OCI-LY7 (cell line): ENCODE data around the gene ELN. TPM values are rescaled to one million over a fixed set of nuclear protein-coding genes. Genes with fewer than 3 reads are reported as not detected.
"Not testable (repeated sequence)": the region's sequence is repeated elsewhere in the genome, so short reads cannot be mapped to it uniquely, and the experiment has no call there.

Source experiments
- Bru-seq: library from RNA; stranded (reverse); fragments of 400-500 nt; gene quantifications from one replicate; lab custom pipeline; 2021; lab: Mats Ljungman, UMichigan
- BruChase-seq, 2 experiments: library from RNA; stranded (reverse); fragments of 400-500 nt; gene quantifications; one replicate each; lab custom pipeline; 2021; lab: Mats Ljungman, UMichigan
- BruUV-seq: library from RNA; stranded (reverse); fragments of 400-500 nt; replicated peaks from 2 replicates; lab custom pipeline; 2021; lab: Mats Ljungman, UMichigan
- CTCF ChIA-PET: fragments of 300-600 bp; sonication (Branson Sonifier 250); formaldehyde crosslinking; loops from one replicate; lab custom pipeline; 2022; ENCODE audit warnings: antibody characterized with exemption; ENCODE audit not compliant: unreplicated experiment; lab: Charles Lee
- POLR2A ChIA-PET: fragments of 300-600 bp; sonication (Branson Sonifier 250); formaldehyde crosslinking; loops from one replicate; lab custom pipeline; 2022; ENCODE audit warnings: antibody characterized with exemption; lab: Charles Lee
- DNase-seq: peaks from one replicate; pipeline ENCODE4 v3.0.0-alpha.2; 2015; ENCODE audit warnings: low spot score
- H2AFZ ChIP-seq: fragments of 200-600 bp; sonication (generic), shearing (Covaris generic); 2 replicates; pipeline ENCODE4 v1.6.1; 2014; ENCODE audit warnings: mild to moderate bottlenecking, antibody characterized with exemption, low read length, moderate library complexity
- H3K27ac ChIP-seq: fragments of 200-600 bp; sonication (generic); 2 replicates; pipeline ENCODE4 v1.5.1; 2014; ENCODE audit warnings: mixed run types, low read depth, mild to moderate bottlenecking, moderate library complexity, low read length, inconsistent platforms; ENCODE audit not compliant: poor library complexity, severe bottlenecking
- H3K36me3 ChIP-seq: fragments of 200-600 bp; sonication (generic); 2 replicates; pipeline ENCODE4 v1.6.1; 2014; ENCODE audit warnings: mild to moderate bottlenecking, antibody characterized with exemption, low read length, moderate library complexity, mixed read lengths; ENCODE audit not compliant: insufficient read depth
- H3K4me1 ChIP-seq: fragments of 200-600 bp; sonication (generic); 2 replicates; pipeline ENCODE4 v1.5.1; 2014; ENCODE audit warnings: mild to moderate bottlenecking, low read length; ENCODE audit not compliant: insufficient read depth, poor library complexity, severe bottlenecking
- H3K4me2 ChIP-seq: fragments of 200-600 bp; sonication (generic); 2 replicates; pipeline ENCODE4 v1.6.1; 2014; ENCODE audit warnings: mild to moderate bottlenecking, low read length
- H3K4me3 ChIP-seq: fragments of 200-600 bp; sonication (generic); 2 replicates; pipeline ENCODE4 v1.5.1; 2014; ENCODE audit warnings: mild to moderate bottlenecking, low read depth, low read length; ENCODE audit not compliant: poor library complexity, severe bottlenecking
- H3K79me2 ChIP-seq: fragments of 200-600 bp; sonication (generic); 2 replicates; pipeline ENCODE4 v1.6.1; 2016; ENCODE audit warnings: low read depth, mild to moderate bottlenecking, low read length, moderate library complexity, mixed read lengths; ENCODE audit not compliant: insufficient read depth
- H3K9me2 ChIP-seq: fragments of 200-600 bp; sonication (generic); 2 replicates; pipeline ENCODE4 v1.6.1; 2016; ENCODE audit warnings: mild to moderate bottlenecking, low read length, mixed read lengths; ENCODE audit not compliant: insufficient read depth
- H3K9me3 ChIP-seq: fragments of 200-600 bp; sonication (generic); 2 replicates; pipeline ENCODE4 v1.6.1; 2014; ENCODE audit warnings: mild to moderate bottlenecking, mixed run types, low read length, mixed read lengths
- H4K20me1 ChIP-seq: fragments of 200-600 bp; sonication (generic); 2 replicates; pipeline ENCODE4 v1.6.1; 2014; ENCODE audit warnings: mild to moderate bottlenecking, antibody characterized with exemption, low read length, moderate library complexity, mixed read lengths; ENCODE audit not compliant: insufficient read depth
- EZH2phosphoT487 ChIP-seq: fragments of 200-600 bp; sonication (generic); IDR thresholded peaks from 2 replicates; pipeline ENCODE4 v1.6.1; 2018; ENCODE audit warnings: low read depth, borderline replicate concordance, mild to moderate bottlenecking, mixed run types, antibody characterized with exemption, low read length, moderate library complexity, mixed read lengths
- intact Hi-C: fragments of 100-400 bp; cut with micrococcal nuclease; formaldehyde crosslinking; loops from one replicate; pipeline ENCODE4 v1.10.0; 2022; ENCODE audit not compliant: unreplicated experiment
- long read RNA-seq: library from polyadenylated mRNA; stranded (forward); transcript quantifications from one replicate; pipeline ENCODE4 v2.0.0, GENCODE V29; 2022
- total RNA-seq, 2 experiments: library from RNA; depleted of rRNA in 1 of 2; stranded (reverse); fragments of >200 nt in 1 of 2; shearing (Covaris generic) in 1 of 2; gene quantifications; 2 replicates each; pipeline ENCODE4 v1.2.3, GENCODE V29; 2014 to 2022
- TF ChIP-seq, protein P1 (sequence below): fragments of 200-600 bp; sonication (generic); conservative IDR thresholded peaks from 2 replicates; pipeline ENCODE4 v1.5.1; 2014; ENCODE audit warnings: mild to moderate bottlenecking, antibody characterized with exemption, low read length, moderate library complexity, mixed read lengths

Gene ELN
- not detected in 2 replicates for total RNA-seq (2014; rRNA removed; shearing (Covaris generic))
- total RNA-seq (2022) = not detected in 2 replicates
- not detected for Bru-seq, nascent RNA
- BruChase-seq, experiment 1, labeled RNA remaining after a 6-hour chase = not detected
- not detected for BruChase-seq, experiment 2, labeled RNA remaining after a 2-hour chase
- long read RNA-seq = 0 reads

DNA sequence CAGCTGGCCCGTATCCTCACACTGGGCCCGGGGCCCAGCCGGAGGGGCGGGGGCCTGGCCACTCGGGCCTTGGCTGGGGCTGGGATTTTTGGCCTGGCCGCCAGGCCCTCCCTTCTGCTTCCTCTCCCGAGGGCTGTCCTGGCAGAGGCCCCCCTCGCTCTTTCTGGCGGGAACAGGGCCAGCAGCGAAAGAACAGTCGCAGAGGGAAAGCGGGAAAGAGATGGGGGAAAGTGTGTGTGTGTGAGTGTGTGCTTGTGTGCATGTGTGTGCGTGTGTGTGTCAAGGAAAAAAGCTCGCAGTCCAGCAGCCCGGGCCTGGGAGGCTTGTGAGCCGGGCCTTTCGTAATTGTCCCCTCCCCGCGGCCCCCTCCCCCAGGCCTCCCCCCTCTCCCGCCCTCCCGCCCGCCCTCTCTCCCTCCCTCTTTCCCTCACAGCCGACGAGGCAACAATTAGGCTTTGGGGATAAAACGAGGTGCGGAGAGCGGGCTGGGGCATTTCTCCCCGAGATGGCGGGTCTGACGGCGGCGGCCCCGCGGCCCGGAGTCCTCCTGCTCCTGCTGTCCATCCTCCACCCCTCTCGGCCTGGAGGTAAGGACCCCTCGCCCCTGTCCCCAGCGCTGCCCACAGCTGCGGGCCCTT is at the start of gene ELN:
ELN (plus strand) TSS at position 491 of the 638 bp plus-strand sequence; CDS start at position 506, 15 bp downstream.
- Histone ChIP-seq H3K4me2 (no peak within 1 kb of the TSS), H4K20me1 (no peaks in the 10 kb centered on the region), H3K4me1 (no peaks in the 10 kb centered on the region), H3K27ac (no peak within 1 kb of the TSS), H3K79me2 (no peaks in the 10 kb centered on the region), H3K9me2 (no peaks in the 10 kb centered on the region), H3K4me3 (no peak within 1 kb of the TSS), H3K36me3 (no peaks in the 10 kb centered on the region), H2AFZ (no peak within 1 kb of the TSS), H3K9me3 (no peaks in the 10 kb centered on the region)
- CTCF ChIA-PET = no interaction called here
- BruUV-seq = no TSS peak
- POLR2A ChIA-PET = no interaction called here
- intact Hi-C loops = loop anchor here (1.0 kb wide), 1 partner anchor 162 kb away; no protein-coding TSS in a partner anchor
- TF ChIP-seq EZH2phosphoT487 = no peak
- TF ChIP-seq, protein P1, sequence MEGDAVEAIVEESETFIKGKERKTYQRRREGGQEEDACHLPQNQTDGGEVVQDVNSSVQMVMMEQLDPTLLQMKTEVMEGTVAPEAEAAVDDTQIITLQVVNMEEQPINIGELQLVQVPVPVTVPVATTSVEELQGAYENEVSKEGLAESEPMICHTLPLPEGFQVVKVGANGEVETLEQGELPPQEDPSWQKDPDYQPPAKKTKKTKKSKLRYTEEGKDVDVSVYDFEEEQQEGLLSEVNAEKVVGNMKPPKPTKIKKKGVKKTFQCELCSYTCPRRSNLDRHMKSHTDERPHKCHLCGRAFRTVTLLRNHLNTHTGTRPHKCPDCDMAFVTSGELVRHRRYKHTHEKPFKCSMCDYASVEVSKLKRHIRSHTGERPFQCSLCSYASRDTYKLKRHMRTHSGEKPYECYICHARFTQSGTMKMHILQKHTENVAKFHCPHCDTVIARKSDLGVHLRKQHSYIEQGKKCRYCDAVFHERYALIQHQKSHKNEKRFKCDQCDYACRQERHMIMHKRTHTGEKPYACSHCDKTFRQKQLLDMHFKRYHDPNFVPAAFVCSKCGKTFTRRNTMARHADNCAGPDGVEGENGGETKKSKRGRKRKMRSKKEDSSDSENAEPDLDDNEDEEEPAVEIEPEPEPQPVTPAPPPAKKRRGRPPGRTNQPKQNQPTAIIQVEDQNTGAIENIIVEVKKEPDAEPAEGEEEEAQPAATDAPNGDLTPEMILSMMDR = no peak
- no peak for DNase-seq

DNA sequence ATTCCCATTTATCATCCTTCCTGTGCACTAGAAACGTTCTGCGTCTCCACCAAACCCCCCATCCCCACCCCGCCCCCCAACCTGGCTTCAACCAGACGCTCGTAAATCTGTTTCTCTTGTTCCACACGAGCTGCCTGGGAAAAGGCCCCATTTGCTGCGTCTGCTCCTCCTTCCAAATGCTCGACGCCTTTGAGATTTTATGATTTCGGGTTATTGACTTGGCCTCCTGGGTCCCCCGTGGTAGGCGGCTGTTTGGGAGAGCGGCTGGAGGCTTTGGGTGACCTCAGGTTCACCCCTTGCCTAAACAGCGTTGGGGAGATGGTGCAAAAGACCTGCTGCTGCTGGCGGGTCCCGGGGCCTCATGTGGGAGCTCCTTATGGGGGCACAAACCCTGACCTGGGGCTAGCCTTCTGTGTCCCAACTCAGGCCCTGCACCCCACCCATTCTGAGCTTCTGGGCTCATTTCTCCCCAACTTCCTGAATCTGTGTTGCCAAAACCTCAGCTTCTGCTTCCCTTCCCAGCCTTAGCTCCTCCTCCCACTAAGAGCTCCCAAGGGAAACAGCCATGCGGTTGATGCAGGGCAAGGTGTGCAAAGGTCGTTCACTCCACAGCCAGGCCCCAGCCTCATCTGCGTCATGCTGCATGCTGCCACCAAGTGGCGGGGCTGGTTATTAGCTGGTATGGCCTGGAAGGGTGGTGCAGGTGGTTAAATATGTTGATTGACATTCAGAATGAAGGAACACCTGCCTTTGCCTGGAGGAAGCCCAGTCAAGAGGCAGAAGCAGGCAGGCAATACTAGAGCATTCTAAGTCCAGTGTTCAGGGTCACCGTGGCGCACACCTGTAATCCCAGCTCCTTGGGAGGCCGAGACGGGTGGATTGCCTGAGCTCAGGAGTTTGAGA is 49.1 kb upstream of the ELN start:
- ChIA-PET CTCF (no interaction called here), POLR2A (interaction anchor here (0.6 to 1.6 kb wide), 2 partner anchors 18 to 350 kb away, joined by 3 read pairs; no protein-coding TSS in a partner anchor)
- no peak for TF ChIP-seq EZH2phosphoT487
- TF ChIP-seq, protein P1 = peak; percentile 80
- Histone ChIP-seq H3K79me2 (no peaks in the 10 kb centered on the region), H3K9me3 (no peaks in the 10 kb centered on the region), H3K4me2 (no peak overlapping the region), H2AFZ (no peak overlapping the region), H3K4me1 (no peaks in the 10 kb centered on the region), H4K20me1 (no peaks in the 10 kb centered on the region), H3K27ac (no peak overlapping the region), H3K36me3 (no peaks in the 10 kb centered on the region), H3K4me3 (no peak overlapping the region), H3K9me2 (no peaks in the 10 kb centered on the region)
- DNase-seq = peak; percentile 67
- intact Hi-C loops = no loop called here
- no TSS peak for BruUV-seq

DNA sequence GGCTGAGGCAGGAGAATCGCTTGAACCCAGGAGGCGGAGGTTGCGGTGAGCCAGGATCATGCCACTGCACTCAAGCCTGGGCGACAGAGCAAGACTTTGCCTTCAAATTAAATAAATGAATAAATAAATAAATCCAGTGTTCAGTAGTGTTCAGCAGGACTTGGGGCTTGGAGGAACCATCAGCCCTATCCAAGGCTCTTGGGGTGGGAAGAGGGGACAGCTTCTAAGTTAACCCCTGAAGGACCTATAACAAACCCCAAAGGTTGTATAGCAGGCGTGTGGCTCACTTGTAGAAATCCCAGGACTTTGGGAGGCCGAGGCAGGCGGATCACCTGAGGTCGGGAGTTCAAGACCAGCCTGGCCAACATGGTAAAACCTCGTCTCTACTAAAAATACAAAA is 48.3 kb upstream of the ELN start:
- CTCF ChIA-PET, H3K79me2 ChIP-seq, H2AFZ ChIP-seq, BruUV-seq, H3K4me1 ChIP-seq, H3K4me2 ChIP-seq, H3K27ac ChIP-seq, H3K36me3 ChIP-seq, H3K4me3 ChIP-seq, H3K9me3 ChIP-seq, DNase-seq, H3K9me2 ChIP-seq, H4K20me1 ChIP-seq, intact Hi-C loops: not testable (repeated sequence)
- POLR2A ChIA-PET = interaction anchor here (1.6 kb wide), 1 partner anchor 19 kb away, joined by 3 read pairs; no protein-coding TSS in a partner anchor
